Heart right ventricle (tissue), 16 donors: ENCODE measurements around the gene RNF149. TPM values are rescaled to one million over a fixed set of nuclear protein-coding genes. Genes with fewer than 3 reads are reported as not detected.
"Not testable (repeated sequence)": the region's sequence is repeated elsewhere in the genome, so short reads cannot be mapped to it uniquely, and the experiment has no call there.

Source experiments
- ATAC-seq, 8 donors: fragments of 200-7000 bp; cut with Tn5 transposase; one replicate each; pipeline ENCODE4 v1.9.1; 2020; ENCODE audit warnings: mild to moderate bottlenecking in 8 of 8, moderate library complexity in 8 of 8, moderate number of reproducible peaks in 1 of 8
- DNase-seq, 2 donors: peaks; one replicate each; pipeline ENCODE4 v3.0.0-alpha.2; 2020
- H3K27ac ChIP-seq, 10 donors: fragments of 200-600 bp; sonication (generic) in 2 of 10; one replicate each; pipeline versions ENCODE4 v1.5.0 to v1.8.0; 2020 to 2022; ENCODE audit warnings: mild to moderate bottlenecking in 3 of 10
- H3K27me3 ChIP-seq, 7 donors: fragments of 200-600 bp; one replicate each; pipeline ENCODE4 v1.8.0; 2021 to 2022; ENCODE audit warnings: mild to moderate bottlenecking in 2 of 7
- H3K36me3 ChIP-seq, 9 donors: fragments of 200-600 bp; sonication (generic) in 1 of 9; one replicate each; pipeline versions ENCODE4 v1.5.0 to v1.8.0; 2020 to 2022; ENCODE audit warnings: mild to moderate bottlenecking in 2 of 9
- H3K4me1 ChIP-seq, 9 donors: fragments of 200-600 bp; sonication (generic) in 1 of 9; one replicate each; pipeline versions ENCODE4 v1.5.0 to v1.8.0; 2020 to 2022; ENCODE audit warnings: mild to moderate bottlenecking in 4 of 9
- H3K4me3 ChIP-seq, 10 donors: fragments of 200-600 bp; sonication (generic) in 2 of 10; one replicate each; pipeline versions ENCODE4 v1.5.0 to v1.8.0; 2020 to 2022; ENCODE audit warnings: mild to moderate bottlenecking in 7 of 10, moderate library complexity in 2 of 10
- H3K9me3 ChIP-seq, 11 donors: fragments of 200-600 bp in 10 of 11; sonication (generic) in 2 of 11; one replicate each; pipeline versions ENCODE4 v1.5.0 to v1.8.0; 2013 to 2022; ENCODE audit warnings: mild to moderate bottlenecking in 2 of 11, control low read depth in 1 of 11, moderate library complexity in 1 of 11
- CTCF ChIP-seq, 9 donors: fragments of 200-600 bp; sonication (generic) in 2 of 9; IDR thresholded peaks; one replicate each; pipeline versions ENCODE4 v1.5.0 to v1.8.0; 2021 to 2022; ENCODE audit warnings: antibody characterized with exemption in 9 of 9, mild to moderate bottlenecking in 5 of 9, moderate library complexity in 1 of 9
- WGBS, 2 donors: extraction: QIAGEN DNeasy Blood & Tissue Kit; methylation state at CpG; one replicate each; pipeline ENCODE4 v1.1.7; 2013; ENCODE audit warnings: inconsistent platforms in 1 of 2; 5-methylcytosine and 5-hydroxymethylcytosine counted together
- intact Hi-C, 10 donors: fragments of 100-400 bp; cut with DNase I; formaldehyde crosslinking; loops; one replicate each; pipeline versions ENCODE4 v1.11.1 to v1.14.2; 2022
- polyA plus RNA-seq, 2 donors: library from polyadenylated mRNA; stranded (reverse); fragments of 200-250 nt; gene quantifications; one replicate each; pipeline ENCODE4 v1.2.3, GENCODE V29; 2013
- total RNA-seq, 10 donors: library from RNA; stranded (reverse); fragmentation: NEBNext Ultra II Directional in 3 of 10; extraction: Animal tissue kit (Norgen Biotek cat#: 25700) in 3 of 10; gene quantifications; one replicate each; pipeline versions ENCODE4 v1.2.1 to v1.2.4, GENCODE V29; 2021 to 2023
- donor health status: Arrhythmogenic right ventricular cardiomyopathy.
- donor health status: ischemic (EF 13 %, LVEDD 7.1; RV severe dilation, severe dysfunction).
- donor health status: healthy with polysubstance abuse.
- donor health status: DM: no; HTN: yes; CAD: no.
- donor health status: DM: no; HTN: no; CAD: no.
- donor health status: ischemic (EF 25% LVEDD 6.9; RV normal size, moderate dysfunction).
- donor health status: ischemic (EF 25% LVEDD 5.7; RV mildly dilated, moderate dysfunction).
- donor health status: healthy.
- donor health status: DM: yes; HTN: yes; CAD: no.
- donor health status: Ischemic cardiomyopathy.
- donor health status: ischemic (EF 35%, LVEDD 5.7; RV mildly dilated, moderate dysfunction).
- donor health status: nonischemic (EF 11% LVEDD 7.7; RV severe dilation, severe dysfunction).
- donor health status: DM: yes; HTN: yes; CAD: no.
- donor health status: PGD.
- donor health status: ischemic (EF 29% LVEDD 5.4; RV normal size, mild dysfunction).
- donor health status: nonischemic (EF 23%, LVEDD 6.1; RV moderate dilation, normal function).

RNF149 gene
- total and polyA plus RNA-seq, 12 donors, result 11.0 to 40.8 (median 12.5) TPM

- H3K27ac ChIP-seq, result peak overlapping the region in 4 of 10 donors; percentile 1 to 36 (median 19)
- intact Hi-C loops, result no loop called here
- peaks cover 0 to 22% (median 6%) of the 10 kb centered on the region in 9 donors for H3K4me1 ChIP-seq
- no peak overlapping the region for H3K4me3 ChIP-seq
- no peaks in the 10 kb centered on the region for H3K27me3 ChIP-seq
- WGBS, 2 donors, result 47 to 52% methylated on average over 5 of the region's 5 CpGs
- no peak for DNase-seq
- TF ChIP-seq CTCF (IDR thresholded peaks at IDR 0.05), result no peak
- ATAC-seq, result no peak
- H3K9me3 ChIP-seq, result peaks cover 0 to 6% (median 0%) of the 10 kb centered on the region in 11 donors
- no peaks in the 10 kb centered on the region for H3K36me3 ChIP-seq
These were observed 67.3 kb downstream of the RNF149 start for GRCh38 chr2:101241158-101241557.

GRCh38 chr2:101240694-101241093, 67.8 kb downstream of the RNF149 start:
- ATAC-seq, H3K27me3 ChIP-seq, H3K4me3 ChIP-seq, intact Hi-C loops, DNase-seq, H3K36me3 ChIP-seq: not testable (repeated sequence)
- Histone ChIP-seq H3K27ac (peak overlapping the region in 3 of 10 donors; percentile 1 to 36 (median 2)), H3K4me1 (peaks cover 0 to 22% (median 6%) of the 10 kb centered on the region in 9 donors), H3K9me3 (peaks cover 0 to 10% (median 0%) of the 10 kb centered on the region in 11 donors)
- 4% methylated on average over 2 of the region's 2 CpGs for WGBS, 2 donors
- TF ChIP-seq CTCF (IDR thresholded peaks at IDR 0.05), result peak in 7 of 9 donors; percentile 29 to 64 (median 52)

GRCh38 chr2:101239760-101240118, 68.8 kb downstream of the RNF149 start:
- intact Hi-C loops, H3K36me3 ChIP-seq, DNase-seq, H3K4me3 ChIP-seq, H3K27me3 ChIP-seq, ATAC-seq: not testable (repeated sequence)
- 73 to 75% methylated on average over 2 of the region's 2 CpGs for WGBS, 2 donors
- peaks cover 0 to 24% (median 9%) of the 10 kb centered on the region in 9 donors for H3K4me1 ChIP-seq
- H3K27ac ChIP-seq, result peak overlapping the region in 2 of 10 donors; percentile 6 to 36
- peaks cover 0 to 12% (median 0%) of the 10 kb centered on the region in 11 donors for H3K9me3 ChIP-seq

GRCh38 chr2:101238930-101239759, 69.4 kb downstream of the RNF149 start:
- Histone ChIP-seq H3K9me3 (peaks cover 0 to 12% (median 0%) of the 10 kb centered on the region in 11 donors), H3K4me3 (no peak overlapping the region), H3K36me3 (no peaks in the 10 kb centered on the region), H3K27ac (peak overlapping the region in 1 of 10 donors; percentile 6), H3K4me1 (peaks cover 0 to 30% (median 15%) of the 10 kb centered on the region in 9 donors), H3K27me3 (no peaks in the 10 kb centered on the region)
- DNase-seq (no peak), ATAC-seq (no peak)
- TF ChIP-seq CTCF (IDR thresholded peaks at IDR 0.05), result no peak
- WGBS, 2 donors, result 88 to 92% methylated on average over 12 of the region's 12 CpGs
- intact Hi-C loops, result no loop called here

GRCh38 chr2:101237944-101238343, 70.6 kb downstream of the RNF149 start:
- Histone ChIP-seq H3K27ac (peak overlapping the region in 2 of 10 donors; percentile 51 to 69), H3K4me1 (peaks cover 0 to 34% (median 15%) of the 10 kb centered on the region in 9 donors), H3K9me3 (peaks cover 0 to 12% (median 0%) of the 10 kb centered on the region in 11 donors)
- intact Hi-C loops, H3K36me3 ChIP-seq, DNase-seq, ATAC-seq, H3K27me3 ChIP-seq, H3K4me3 ChIP-seq: not testable (repeated sequence)
- WGBS, 2 donors, result 21 to 33% methylated on average over 5 of the region's 5 CpGs

GRCh38 chr2:101235956-101236355, 72.5 kb downstream of the RNF149 start:
- peaks cover 0 to 32% (median 15%) of the 10 kb centered on the region in 9 donors for H3K4me1 ChIP-seq
- DNase-seq, intact Hi-C loops, ATAC-seq, H3K4me3 ChIP-seq, H3K27ac ChIP-seq, H3K27me3 ChIP-seq, H3K36me3 ChIP-seq: not testable (repeated sequence)
- 84 to 92% methylated on average over 1 of the region's 1 CpG for WGBS, 2 donors
- peaks cover 0 to 12% (median 0%) of the 10 kb centered on the region in 11 donors for H3K9me3 ChIP-seq
